ENCODE data around the gene CLCN7. TPM values are rescaled to one million over a fixed set of nuclear protein-coding genes. Genes with fewer than 3 reads are reported as not detected.

Gene CLCN7
- total and polyA plus RNA-seq, 2 of the 8 experiments (the other 6 are each of a cell fraction or from before 2014, with no cell fraction given) = 38.6 to 81.5 TPM

GRCh38 chr16:1492923-1493745 lies 18.3 kb upstream of the CLCN7 start, which contains the start of gene TELO2:
TELO2 (plus strand) TSS chr16:1493360; CDS start chr16:1494282, 922 bp downstream.
- ChIA-PET POLR2A (ENCODE audit: partially characterized antibody) (interaction anchor here (0.6 to 16.8 kb wide), 11 partner anchors 10 to 185 kb away, joined by 3 to 175 read pairs (median 5); partner anchors contain the start of genes CCDC154 and JPT2), CTCF (ENCODE audit: partially characterized antibody) (interaction anchor here (0.5 to 2.2 kb wide), 8 partner anchors 10 to 1170 kb away, joined by 3 to 7 read pairs (median 3); no protein-coding TSS in a partner anchor)
- H3K9ac ChIP-seq (replicated peaks in 1 of 4; ENCODE audit: extremely low read depth in 1 of 4, low read depth in 3 of 4, low read length in 3 of 4) = peak within 1 kb of the TSS; percentile 87 to 94 (median 92)
- H3K27ac ChIP-seq (ENCODE audit: low read depth, low read length) = peak within 1 kb of the TSS; percentile 97
- H3K36me3 ChIP-seq (ENCODE audit: control insufficient read depth in 2 of 4, insufficient read depth in 4 of 4, low read length in 3 of 4) = peaks cover 11 to 32% (median 18%) of the 10 kb centered on the region in 4 experiments
- peak within 1 kb of the TSS; percentile 75 for H3K56ac ChIP-seq (replicated peaks; ENCODE audit: insufficient read length, low read depth, low read length)
- peak within 1 kb of the TSS; percentile 98 for H4K8ac ChIP-seq (ENCODE audit: extremely low read depth, insufficient read depth, low read length)
- H3K23me2 ChIP-seq (ENCODE audit: low read depth, low read length) = peaks cover 9% of the 10 kb centered on the region
- peaks cover 0 to 12% of the 10 kb centered on the region in 2 experiments; a peak in 1 of 4 replicates for H3K79me2 ChIP-seq (ENCODE audit: control insufficient read depth in 1 of 2, insufficient read depth in 2 of 2, low read length in 2 of 2)
- H2BK5ac ChIP-seq (ENCODE audit: low read depth, low read length) = peak within 1 kb of the TSS; percentile 40; the same call in 1 of the 2 replicates
- H3K9me3 ChIP-seq (ENCODE audit: insufficient read depth in 2 of 2, low read depth in 1 of 2, low read length in 1 of 2) = no peaks in the 10 kb centered on the region
- peak within 1 kb of the TSS; percentile 60 for H3K4ac ChIP-seq (replicated peaks; ENCODE audit: insufficient read length, low read depth, low read length)
- no peak within 1 kb of the TSS for H2BK15ac ChIP-seq (ENCODE audit: low read length)
- H3K23ac ChIP-seq (ENCODE audit: insufficient read length) = no peak within 1 kb of the TSS
- DNase-seq (ENCODE audit: low read depth in 1 of 2, low spot score in 2 of 2) = peak; percentile 23 to 91
- H3K18ac ChIP-seq (ENCODE audit: extremely low read depth, low read length) = no peak within 1 kb of the TSS; the same call in 1 of the 2 replicates
- FAIRE-seq = peak; percentile 68
- peak within 1 kb of the TSS; percentile 96 for H2AFZ ChIP-seq (ENCODE audit: low read length)
- H3K79me1 ChIP-seq (ENCODE audit: low read depth, low read length) = peaks cover 3% of the 10 kb centered on the region
- no peak within 1 kb of the TSS for H3K14ac ChIP-seq (ENCODE audit: insufficient read length)
- H2BK20ac ChIP-seq (ENCODE audit: low read length) = no peak within 1 kb of the TSS
- H2BK12ac ChIP-seq (ENCODE audit: low read depth, low read length) = peak within 1 kb of the TSS; percentile 22
- H2AK5ac ChIP-seq (ENCODE audit: low read depth, low read length) = peak within 1 kb of the TSS; percentile 34; the same call in 1 of the 2 replicates
- WGBS, 2 experiments (ENCODE audit: extremely low coverage in 1 of 2, insufficient coverage in 1 of 2, insufficient read length in 1 of 2, insufficient replicate concordance in 2 of 2, low coverage in 1 of 2, low lambda C conversion rate in 2 of 2, missing lambda C conversion rate in 1 of 2) = 6% methylated on average over 22 of the region's 89 CpGs; no CpG with 5 or more reads in 1 of the 2 experiments
- peak within 1 kb of the TSS; percentile 86 to 93 (median 90) for H3K4me3 ChIP-seq (ENCODE audit: extremely low read depth in 1 of 4, insufficient read depth in 2 of 4, low read depth in 3 of 4, low read length in 4 of 4)
- peak within 1 kb of the TSS; percentile 79 for H4K5ac ChIP-seq (ENCODE audit: insufficient read length, low read depth, low read length)
- H4K20me1 ChIP-seq (replicated peaks in 1 of 2; ENCODE audit: control insufficient read depth in 1 of 2, insufficient read depth in 2 of 2, low read length in 2 of 2) = peaks cover 3% of the 10 kb centered on the region in 2 experiments
- H3K4me2 ChIP-seq (ENCODE audit: insufficient read depth in 1 of 2, low read depth in 2 of 2, low read length in 2 of 2) = peak within 1 kb of the TSS; percentile 90 to 96
- H4K91ac ChIP-seq (replicated peaks; ENCODE audit: insufficient read length, low read length) = peak within 1 kb of the TSS; percentile 72
- no peaks in the 10 kb centered on the region for H3K27me3 ChIP-seq (replicated peaks in 1 of 4; ENCODE audit: control insufficient read depth in 3 of 4, extremely low read depth in 1 of 4, insufficient read depth in 3 of 4, low read length in 3 of 4)
- H2BK120ac ChIP-seq (replicated peaks; ENCODE audit: low read depth, low read length) = no peak within 1 kb of the TSS
- peaks cover 0 to 8% (median 5%) of the 10 kb centered on the region in 4 experiments; a peak in 4 of 7 replicates for H3K4me1 ChIP-seq (replicated peaks in 1 of 4; ENCODE audit: control insufficient read depth in 3 of 4, insufficient read depth in 4 of 4, low read length in 3 of 4)
- TF ChIP-seq CTBP2 (IDR thresholded peaks at IDR 0.05; ENCODE audit: borderline replicate concordance, insufficient read depth, insufficient read length, low read length) (no peak), ATF2 (IDR thresholded peaks at IDR 0.05; ENCODE audit: low read length) (no peak), RXRA (IDR thresholded peaks at IDR 0.05; ENCODE audit: insufficient read depth, low read depth, low read length) (no peak), SP4 (IDR thresholded peaks at IDR 0.05; ENCODE audit: low read length) (0 out of 2 replicates have a peak, but pooled peaks have one; percentile 40), SP2 (IDR thresholded peaks at IDR 0.05; ENCODE audit: low read length) (no peak), RBBP5 (IDR thresholded peaks at IDR 0.05; ENCODE audit: borderline replicate concordance, low read depth, low read length) (no peak), SUZ12 (IDR thresholded peaks at IDR 0.05; ENCODE audit: low read length) (no peak), PHF8 (conservative IDR thresholded peaks at IDR 0.05; ENCODE audit: low read depth, low read length) (peak; percentile 86), EZH2 (IDR thresholded peaks at IDR 0.05; ENCODE audit: low read depth, low read length, severe bottlenecking) (no peak)
